ENCODE results near the gene ADAMTSL1.

Gene ADAMTSL1

DNA sequence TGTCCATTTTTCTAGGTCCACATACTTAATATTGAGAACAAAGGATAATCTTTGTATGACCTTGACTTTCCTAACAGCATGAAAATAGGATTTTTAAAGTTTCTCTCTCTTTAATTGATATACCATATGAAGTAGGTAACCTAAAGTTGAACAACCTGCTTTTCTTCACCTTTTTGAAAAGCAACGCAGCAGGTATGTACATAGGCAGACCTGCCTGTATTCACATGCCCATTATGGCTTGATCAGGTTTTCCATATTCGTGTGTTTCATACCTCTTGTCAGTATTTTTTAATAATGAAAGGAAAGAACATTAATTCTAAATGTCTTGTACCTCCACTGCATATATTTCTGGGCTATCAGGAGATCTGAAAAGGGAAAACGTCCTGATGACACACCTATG lies 1.5 kb upstream of the ADAMTSL1 start:
- no peak for DNase-seq

DNA sequence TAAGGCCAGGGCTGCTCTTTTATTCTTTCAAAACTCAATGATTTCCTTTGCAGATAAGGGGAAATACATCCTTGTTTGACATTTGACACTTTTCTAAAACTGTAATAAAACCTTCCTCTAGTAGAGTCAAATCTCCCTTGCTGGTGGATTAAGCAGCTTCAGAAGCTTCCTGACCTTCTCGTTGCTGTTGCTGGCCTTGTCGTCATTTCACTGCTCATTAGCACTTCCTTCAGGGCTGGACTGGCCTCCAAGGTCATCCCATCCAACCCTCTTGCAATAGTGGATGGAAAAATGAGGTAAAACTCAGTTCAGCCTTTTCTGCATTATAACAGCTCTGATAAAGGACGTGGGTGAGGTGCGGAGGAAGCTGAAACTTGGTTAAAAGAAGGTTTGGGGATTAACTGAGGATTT lies 1.1 kb upstream of the ADAMTSL1 start:
- no peak for DNase-seq

DNA sequence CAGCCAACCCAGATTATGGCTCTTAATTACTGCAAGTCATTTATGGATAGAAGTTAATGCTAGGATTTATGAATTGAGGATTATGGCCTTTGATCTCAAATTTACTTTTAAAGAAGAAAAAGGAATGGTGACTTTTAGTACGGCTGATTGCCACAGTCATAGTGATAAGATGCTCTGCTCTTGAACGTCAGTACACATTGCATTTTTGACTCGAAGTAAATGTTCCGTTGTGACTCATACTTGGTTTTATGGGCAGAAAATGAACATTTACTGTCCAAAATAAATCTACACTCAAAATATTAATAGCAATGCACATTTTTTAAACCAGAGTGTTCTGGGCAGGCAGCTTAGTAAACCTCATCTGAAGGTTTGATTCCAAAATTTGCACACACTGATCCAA lies 830 bp downstream of the ADAMTSL1 start:
- DNase-seq = no peak

DNA sequence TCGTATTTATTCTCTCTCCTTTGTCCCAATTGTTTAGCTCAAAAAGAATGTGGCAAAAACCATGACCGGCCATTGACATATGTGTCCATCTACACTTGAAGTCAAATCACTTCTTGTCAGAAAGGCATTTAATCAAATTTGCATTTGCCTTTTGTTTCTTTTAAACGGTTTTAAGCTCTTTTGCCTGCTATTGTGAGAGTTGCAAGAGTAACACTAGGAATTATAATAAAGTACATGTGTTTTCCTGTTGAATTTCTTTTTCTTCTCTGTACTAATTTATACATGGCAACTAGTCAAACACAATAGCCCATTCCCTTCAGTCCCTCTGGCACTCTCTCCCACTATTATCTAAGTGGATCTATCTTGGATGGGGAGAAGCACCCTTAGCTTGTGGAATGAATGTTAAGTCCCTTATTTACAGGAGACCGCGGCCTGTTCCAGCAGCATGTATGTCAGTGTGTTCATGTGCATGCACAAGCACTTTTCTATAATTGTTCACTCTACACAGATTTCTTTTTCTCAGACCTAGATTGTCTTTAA lies 3.2 kb downstream of the ADAMTSL1 start:
- no peak for DNase-seq

DNA sequence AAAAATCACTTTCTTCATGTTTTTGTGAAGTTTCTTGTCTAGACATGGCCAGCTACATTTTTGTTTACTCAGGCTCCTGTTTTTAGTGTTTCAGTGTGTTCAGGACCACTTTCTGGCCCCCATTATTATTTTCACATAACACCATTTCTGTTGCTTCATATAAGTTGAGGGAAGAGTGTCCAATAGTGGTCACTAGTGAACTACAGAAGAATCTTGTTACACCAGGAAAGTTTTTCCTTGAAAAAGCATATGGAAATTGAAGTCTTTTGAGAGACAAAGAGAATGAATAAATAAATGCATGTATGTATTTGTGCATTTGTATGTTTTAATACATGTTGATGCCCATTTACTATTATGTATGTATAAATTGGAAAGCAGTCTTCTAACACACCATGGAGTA lies 3.8 kb downstream of the ADAMTSL1 start:
- no peak for DNase-seq

DNA sequence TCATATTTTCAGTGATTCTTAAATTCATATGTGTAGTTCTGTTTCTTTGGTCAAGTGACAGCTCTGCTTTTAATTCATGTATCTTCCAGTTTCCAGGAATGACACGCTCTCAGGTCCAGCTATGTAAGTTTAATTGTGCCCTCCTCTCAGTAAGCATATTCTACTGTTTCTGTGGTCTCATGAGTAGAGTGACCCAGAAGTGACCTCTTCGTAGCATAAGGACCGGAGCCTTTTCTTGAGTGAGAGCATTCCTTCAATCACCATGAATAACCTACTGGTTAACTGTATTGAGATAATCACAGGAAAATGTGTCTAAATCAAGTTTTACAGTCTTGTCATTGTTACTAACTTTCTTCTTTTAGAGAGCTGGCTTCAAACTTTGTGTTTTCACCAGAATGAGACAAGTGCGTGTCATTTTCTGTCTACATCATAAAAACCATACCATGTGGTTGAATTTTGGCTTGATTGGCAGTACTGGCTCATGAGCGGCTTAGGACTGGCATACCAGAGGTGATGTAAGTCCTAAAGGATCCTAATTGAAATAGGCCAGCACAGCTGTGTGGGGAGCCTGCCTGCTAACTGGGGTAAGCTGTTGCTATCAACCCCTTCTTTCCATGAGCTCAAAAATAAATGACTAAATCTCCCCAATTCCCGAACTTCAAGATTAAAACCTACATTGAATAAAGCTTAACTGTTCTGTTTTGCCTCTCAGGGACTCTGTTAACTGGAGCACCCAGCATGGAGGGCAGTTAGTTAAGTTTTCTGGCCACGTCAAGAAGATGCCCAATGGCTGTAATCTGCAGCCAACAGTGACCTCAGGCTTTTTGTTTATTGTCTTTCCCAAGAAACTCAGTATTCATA lies 4.8 kb downstream of the ADAMTSL1 start:
- no peak for DNase-seq

DNA sequence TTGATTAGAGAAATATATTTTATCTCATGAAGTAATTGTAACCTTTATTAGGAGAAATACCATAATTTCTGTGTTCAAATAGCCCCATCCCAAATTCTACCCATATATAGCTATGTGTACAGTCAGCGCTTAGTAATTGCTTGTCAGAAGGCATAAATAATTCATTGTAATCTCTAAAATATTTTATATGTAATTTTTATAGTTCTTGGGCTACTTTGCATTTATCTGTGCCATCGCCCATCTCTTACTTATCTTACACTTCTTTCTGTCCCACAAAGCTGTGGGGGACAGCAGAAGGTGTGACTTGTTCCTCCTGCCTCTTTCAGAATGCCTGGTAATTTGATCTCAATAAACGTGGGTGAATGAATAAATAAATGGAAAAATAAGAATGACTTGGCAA lies 5.5 kb downstream of the ADAMTSL1 start:
- DNase-seq = no peak

DNA sequence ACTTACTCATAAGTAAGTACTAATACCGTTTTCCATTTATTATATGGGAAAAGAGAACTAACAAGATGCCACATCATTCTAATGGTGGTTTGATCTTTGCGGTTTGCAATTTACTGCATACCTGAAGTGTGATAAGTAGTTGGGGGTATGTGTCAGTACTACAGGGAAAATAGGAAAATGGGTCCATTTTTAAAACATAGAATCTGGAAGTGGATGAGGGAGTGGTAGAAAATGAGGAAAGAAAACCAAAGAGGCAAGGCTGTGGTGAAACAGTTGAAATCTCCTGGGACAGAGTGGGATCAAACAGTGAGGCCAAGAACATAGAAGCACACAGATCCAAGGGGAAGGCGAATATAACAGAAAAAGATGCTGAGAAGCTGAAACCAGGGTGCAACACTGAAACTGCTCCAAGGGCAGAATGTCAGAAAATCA lies 6.7 kb downstream of the ADAMTSL1 start:
- DNase-seq = no peak

DNA sequence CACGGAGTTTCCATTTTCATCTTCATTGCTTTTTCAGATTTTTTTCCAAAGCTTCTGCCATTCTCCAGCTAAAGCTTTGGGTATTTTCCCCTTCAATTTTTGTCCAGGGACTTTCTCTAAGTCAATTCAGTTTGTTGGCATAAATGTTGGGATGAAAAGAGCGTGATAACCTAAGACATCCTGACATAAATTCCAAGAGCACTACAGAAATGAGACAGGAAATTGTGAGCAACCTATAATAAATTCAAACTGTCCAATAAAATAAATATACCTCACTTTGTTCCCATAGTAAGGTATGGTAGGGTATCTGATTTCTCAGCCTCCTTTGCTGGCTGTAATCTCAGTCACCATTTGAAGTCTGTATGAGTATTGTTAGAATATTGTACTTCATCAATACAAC lies 8.4 kb downstream of the ADAMTSL1 start:
- no peak for DNase-seq

DNA sequence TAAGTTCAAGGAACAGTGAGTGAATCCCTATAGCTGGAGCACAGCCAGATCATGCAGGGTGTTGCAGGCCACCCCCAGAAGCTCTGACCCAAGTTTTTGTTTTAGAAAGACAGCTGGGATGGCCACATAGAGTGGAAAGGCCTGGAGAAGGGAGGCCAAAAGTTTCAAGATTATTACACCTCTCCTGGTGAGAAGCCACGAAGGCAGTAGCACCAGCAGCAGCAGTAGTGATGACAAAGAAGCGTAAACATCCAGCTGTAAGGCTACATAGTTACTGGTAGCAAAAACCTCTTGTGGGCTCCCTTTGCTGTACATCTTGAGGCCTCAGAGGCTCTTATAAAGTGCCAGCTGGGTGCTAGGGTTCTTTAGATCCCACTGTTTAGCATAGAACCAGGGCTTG lies 11.8 kb downstream of the ADAMTSL1 start:
- no peak for DNase-seq

DNA sequence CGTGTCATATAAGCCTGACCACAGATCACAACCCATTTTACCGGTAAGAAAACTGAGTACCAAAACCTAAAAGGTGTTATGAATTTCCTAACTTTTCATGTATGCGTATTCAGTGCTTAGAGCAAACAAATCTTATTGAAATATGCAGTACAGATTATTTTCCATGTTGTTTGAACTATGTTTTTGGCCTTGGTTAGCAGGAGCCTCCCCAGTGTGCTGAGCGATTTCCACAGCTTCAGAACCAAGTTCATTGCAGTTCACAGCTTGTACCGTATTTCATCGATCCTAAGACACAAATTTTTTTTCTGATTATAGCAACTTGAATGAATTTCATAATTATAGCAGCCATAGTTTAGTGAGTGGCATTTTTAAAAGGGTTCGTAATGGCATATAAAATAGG lies 13.7 kb downstream of the ADAMTSL1 start:
- no peak for DNase-seq

DNA sequence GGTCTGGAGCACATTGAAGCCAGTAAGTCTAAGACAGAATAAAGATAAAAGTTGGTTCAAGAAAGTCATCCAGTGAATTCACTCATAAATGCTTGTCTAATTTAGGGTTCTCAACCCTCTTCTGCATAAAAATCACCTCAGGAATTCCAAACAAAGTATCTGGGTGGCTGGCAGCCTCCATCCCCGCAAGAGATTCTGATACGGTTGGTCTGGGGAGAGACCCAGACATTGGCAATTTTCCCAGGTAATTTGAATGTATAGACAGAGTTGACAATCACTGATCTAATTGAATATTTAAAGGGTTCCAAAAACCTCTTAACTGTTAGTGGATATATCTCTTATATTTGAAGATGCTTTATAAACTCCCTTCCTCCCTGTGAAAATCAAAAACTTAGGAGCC lies 14.9 kb downstream of the ADAMTSL1 start:
- DNase-seq = no peak

DNA sequence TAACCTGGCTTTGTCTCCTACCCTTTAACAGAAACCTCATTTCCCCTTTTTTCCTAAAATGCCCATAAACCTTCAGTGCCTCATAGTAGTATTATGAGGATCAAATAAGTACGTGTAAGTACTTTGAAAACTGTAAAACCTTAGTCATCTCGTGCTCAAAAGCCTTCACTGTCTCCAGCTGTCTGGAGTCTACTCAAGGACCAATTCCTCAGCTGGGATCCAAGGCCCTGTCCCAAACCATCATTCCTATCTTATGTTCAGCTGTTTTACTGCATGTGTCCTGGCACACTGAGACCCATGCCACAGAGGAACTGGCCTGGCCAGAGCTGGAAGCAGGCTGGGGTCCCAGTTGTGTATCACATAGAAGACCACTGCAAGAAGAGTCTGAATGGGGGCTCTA lies 15.9 kb downstream of the ADAMTSL1 start:
- DNase-seq = no peak

DNA sequence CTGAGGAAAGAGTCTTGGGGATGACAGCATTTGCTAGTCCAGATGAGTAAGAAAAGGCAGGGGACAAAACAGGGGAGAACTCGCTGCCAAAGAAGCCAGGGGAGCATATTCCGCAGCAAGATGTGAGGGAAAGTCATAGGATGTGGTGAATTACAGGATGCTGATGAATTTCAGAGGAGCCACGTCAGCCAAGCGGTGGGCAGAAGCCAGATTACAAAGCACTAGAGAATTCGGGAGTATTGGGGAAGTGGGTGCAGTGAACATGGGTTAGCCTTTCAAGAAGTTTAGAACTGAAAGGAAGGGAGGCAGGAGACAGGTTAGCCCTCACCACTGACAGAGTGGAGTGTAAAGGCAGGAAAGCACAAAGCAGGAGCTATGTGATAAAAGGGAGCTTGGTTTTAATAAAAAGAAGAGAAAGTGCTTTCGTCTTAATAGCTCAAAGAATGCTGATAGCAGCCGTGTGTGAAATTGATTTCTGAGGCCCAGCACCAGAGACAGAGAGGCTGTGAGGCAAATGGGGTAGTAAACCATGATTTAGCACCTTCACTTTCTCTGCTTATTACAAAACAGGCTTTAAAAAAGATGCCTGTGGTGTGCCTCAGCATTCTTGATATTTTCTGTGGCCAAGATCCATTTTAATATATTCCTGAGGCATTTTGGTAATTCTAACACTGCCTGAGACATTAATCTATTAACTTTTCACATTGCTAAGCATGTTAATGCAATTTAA lies 16.9 kb downstream of the ADAMTSL1 start:
- no peak for DNase-seq

DNA sequence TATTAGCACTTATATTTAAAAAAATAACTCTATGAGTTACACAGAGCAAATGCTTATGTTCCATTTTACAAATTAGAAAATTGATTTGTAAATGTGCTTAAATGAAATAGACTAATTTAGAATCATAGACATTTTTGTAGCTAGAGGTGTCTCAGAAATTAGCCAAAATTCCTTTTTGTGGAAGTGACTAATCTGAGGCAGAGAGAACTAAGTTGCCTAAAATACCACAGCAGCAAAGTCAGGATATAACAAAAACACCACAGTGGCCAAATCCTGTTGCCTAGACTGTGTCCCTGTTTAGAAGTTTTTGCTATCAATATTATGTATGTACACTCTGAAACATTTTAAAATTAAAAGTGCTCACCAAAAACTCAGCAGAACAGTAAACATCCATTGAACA lies 18.7 kb downstream of the ADAMTSL1 start:
- no peak for DNase-seq

DNA sequence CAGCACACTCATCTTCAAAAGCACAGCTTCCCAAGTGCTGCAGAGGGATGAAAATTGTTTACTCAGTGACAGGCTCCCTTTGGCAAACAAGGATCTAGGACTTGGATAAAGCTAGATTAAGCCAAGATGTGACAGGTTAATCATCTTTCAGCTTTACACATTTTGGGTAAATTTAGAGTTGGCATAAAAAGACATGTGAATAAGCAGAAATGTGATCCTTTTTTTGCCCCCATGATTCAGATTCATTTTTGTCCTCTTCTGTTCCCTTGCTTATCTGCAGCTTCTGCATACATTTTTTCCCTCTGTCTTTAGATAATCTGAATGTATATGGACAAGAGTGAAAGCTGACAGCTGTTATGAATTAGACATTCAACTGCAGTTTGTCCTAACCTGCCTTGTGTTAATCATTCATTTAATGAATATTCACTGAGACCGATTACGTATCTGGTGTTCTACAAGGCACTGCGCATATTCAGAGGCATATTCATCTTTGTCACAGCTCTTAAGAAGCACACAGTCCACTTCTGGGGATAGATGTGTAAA lies 19.6 kb downstream of the ADAMTSL1 start:
- DNase-seq = no peak

DNA sequence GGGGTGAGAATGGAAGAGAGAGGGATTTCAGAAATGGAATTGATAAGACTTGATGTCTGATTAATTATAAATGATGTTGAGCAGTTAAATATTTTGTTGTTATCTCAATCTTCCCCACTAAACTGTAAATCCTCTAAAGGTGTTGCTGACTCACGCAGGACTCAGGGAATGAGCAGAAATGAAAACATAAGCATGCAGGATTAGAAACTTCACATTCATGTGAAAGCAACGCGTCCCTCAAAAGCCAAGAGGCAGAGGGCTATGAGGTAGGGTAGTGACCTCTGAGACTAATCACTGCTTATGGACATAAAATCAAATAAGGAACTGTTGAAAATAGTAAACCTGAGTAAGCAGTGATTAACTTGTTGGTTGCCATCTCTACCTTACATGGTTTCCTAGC lies 21.1 kb downstream of the ADAMTSL1 start:
- no peak for DNase-seq

DNA sequence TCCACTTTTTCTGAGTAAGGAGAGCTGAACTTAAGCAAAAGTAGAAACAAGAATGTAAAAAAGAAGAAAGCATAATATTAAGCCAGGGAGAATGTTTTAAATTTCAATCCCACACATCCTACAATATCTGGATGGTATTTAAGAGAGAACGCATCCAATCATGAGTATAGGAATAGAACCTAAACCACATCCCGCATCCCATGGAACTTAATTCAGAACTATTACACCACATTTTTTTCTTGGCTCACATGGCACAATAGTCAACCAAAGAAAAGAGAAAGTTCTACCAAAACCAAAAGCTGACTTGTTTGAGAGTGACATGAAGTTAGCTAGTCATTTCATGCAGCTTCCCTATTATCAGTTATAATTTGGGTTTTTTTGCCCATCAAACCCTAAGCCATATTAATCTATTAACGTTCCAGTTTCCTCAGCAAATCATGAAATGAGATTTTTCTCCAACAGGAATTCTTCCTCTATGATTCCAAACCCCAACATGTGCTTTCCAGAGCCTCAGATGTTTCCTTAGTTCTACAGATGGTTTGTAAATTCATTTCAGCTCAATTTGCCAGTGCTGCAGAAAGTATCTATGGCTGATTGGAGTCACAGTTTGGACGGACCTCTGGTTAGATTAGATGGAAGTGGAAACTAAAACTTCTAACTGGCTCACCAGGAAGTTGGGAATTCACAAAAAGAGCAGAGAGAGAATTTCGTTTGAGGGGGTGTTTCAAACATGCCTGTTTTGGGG lies 22.5 kb downstream of the ADAMTSL1 start:
- no peak for DNase-seq

DNA sequence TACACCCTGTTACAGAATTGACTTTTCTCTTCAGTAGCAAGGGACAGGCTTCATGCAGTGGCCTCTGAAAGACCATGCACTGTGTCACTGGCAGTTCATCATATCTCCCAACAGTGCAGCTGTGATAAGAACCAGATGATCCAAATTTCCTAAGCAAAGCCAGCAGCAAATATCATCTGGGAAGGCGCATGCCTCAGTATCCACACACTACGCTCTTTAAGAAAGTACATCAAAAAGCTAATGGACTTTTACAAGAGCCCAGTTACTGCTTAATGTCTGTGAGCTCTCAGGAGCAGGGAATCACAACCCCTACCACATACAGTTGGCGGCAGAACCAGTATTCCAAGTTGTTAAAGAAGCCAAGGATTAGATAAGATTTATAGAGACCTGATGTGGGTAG lies 25.1 kb downstream of the ADAMTSL1 start:
- no peak for DNase-seq

DNA sequence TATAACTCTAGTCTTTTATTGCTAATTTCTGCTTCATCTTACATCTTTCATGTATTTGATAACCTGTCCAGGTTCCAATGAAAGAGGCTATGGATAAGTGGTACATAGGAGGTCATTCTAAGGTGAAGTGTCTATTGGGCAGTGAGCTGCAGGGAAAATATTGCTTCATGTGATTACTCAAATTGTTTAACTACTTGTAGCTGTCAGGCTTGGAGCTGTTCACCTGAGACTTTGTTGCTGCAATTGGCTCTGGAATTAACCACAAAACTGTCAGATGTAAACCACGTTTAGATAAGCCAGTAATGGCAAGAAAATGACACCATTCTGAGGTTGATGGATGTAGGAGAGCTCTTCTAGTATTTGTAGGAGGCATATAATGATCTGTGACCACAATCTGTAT lies 26.0 kb downstream of the ADAMTSL1 start:
- DNase-seq = no peak

DNA sequence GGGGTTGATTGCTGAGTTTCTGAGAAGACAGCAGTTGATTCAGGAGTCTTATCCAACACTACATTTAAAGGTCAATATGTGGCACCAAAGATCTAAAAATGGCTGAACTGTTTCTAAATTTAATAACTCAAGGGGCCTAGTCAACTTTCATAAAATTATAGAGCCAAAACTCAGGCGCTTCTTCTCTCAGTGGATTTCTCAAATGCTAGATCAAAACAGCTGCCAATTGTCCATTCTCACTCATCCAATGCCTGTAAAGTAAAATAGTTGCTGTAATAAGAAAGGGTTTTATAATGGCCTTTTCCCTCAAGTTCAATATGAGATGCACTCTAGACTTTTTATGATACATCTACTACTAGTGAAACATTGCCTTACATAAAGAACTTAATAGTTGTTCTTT lies 26.5 kb downstream of the ADAMTSL1 start:
- DNase-seq = no peak

DNA sequence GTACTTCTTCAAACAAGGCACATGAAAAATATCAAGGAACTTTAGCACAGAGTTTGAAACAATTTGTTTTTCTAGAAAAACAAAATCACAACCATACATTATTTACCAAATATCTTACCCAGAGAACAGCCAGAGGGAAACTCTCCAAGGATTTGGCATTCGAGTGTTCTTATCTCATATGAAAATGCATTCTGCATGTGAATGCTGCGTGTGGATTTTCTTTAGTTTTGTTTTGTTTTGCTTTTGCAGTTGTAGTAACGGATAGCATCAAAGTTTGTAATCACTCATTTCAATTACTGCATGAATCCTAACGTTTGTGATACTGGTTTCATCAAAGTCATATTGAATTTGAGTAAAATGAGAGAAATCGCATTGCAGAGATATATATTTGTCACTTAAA lies 28.0 kb downstream of the ADAMTSL1 start:
- no peak for DNase-seq

DNA sequence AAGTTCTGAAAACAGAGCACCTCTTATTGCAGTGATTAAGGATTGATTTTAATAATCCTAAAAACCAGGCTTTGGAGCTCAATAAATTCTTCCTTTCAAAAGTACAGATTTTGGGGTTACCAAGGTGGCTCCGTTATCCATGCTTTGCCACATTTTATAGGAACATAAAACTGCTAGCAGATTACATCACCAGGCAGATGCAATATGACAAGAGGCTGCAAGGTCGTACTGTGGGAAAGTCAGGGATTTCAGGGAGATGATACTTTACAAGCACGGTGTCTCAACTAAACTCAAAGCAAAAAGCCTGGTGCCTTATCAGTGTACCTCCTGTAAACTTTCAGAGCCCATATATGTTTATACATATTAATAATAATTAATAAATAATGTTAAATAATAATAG lies 28.6 kb downstream of the ADAMTSL1 start:
- no peak for DNase-seq
